ENCODE measurements around the gene SLC2A9.

Gene SLC2A9

DNA sequence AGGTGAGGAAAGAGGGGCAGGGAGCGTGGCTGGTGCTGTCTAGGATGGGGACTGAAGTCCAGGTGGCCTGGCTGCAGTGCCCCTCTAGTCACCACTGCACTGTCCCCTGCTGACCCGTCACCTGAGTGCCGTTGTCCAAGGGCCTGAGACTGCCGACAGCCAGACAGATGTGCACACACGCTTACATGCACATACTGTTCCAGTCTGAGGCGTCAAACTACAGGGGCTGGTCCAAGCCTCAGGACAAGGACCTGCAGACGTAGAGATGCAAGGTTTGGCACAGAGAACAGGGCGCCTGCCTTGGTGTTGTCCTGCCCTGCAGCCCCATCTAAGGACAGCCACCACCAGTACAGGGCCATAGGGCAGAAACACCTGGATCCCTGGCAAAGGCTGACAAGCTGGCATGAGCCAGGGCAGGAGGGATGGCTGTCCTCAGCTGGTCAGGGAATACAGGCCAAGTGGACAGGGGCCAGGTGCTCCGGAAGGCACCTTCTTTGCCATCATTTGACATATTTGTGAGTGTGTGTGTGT, 1.7 kb downstream of the SLC2A9 start:
- no peak for DNase-seq (ENCODE audit: low spot score)

GRCh38 chr4:10018818-10019461, 2.4 kb downstream of the SLC2A9 start:
- DNase-seq (ENCODE audit: low spot score), result no peak

DNA sequence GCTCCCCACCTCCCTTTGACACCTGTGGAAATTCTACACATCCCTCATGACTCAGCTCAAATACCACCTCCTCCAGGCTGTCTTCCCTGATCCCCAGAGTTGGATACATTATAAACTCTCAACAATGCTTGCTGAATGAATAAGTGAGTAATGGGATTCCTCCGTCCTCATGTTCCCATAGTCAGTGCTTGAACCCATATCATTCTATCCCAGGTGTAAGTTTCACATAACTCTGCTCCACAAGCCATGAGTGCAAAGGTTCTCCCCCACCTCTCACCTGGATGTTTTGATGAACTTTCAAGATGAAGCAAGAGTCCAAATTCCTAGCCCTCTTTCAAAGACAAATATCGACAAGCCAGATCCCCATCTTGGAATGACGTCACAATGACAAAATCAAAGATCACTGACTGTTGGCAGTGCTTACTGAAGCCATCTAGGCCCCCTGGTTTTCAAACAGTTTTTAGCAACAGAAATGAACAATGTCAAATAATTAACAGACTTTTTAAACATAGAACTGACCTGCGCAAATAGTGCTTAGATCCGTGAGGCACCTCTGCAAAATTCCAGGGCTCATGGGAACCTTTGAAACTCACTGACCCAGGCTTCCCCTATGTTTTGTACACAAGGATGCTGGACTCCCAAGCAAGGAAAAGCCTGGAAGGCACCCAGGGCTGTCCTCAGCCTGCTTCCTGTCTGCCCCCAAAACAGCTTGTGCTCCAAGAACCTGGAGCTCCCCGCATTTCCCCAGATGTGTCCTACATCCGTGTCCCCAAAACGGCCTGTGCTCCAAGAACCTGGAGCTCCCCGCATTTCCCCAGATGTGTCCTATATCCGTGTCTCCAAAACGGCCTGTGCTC, 4.0 kb downstream of the SLC2A9 start:
- DNase-seq (ENCODE audit: low spot score), result peak; percentile 68

DNA sequence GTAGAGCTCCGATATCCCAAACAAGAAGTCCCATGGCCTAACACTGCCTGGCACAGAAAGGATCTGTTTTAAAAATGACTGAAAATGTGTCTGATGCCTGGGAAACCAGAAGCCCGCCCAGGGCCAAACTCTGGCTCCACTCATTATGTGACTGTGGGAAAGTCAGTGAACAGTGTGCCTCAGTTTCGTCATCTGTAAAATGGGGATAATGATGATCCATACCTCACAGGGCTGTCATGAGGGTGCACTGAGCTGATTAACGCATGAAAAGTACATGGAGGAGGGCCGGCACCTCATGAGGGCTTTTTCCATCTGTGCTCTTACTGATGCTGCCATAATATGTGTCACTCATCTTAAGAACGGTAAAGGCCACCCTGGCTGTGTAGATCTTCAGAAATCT, 5.1 kb downstream of the SLC2A9 start:
- DNase-seq (ENCODE audit: low spot score), result no peak

DNA sequence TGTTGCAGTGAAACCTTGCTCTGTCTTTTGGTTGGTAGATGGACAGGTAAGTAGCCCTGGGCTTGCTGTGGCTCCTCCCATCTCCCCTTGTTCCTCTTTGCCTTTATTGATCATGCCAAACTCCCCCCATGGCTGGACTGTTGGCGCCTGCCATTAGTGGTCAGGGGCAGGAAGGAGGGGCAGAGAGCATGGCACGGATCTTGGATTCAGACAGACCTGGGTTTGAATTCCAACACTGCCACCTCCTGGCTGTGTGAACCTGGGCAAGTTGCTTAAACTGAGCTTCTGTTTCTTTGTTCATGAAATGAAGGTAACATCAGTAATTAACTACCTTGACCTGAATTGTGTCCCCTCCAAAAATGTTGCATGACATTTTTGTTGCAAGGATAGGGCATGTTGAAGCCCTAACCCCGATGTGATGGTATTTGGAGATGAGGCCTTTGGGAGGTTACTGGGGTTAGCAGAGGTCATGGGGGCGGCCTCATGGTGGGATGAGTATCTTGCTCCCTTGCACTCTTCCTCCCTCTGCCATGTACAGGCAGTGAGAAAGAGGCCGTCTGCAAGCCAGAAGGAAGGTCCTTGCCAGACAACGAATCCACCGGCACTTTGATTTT, 6.0 kb downstream of the SLC2A9 start:
- no peak for DNase-seq (ENCODE audit: low spot score)

- peak; percentile 55 for DNase-seq (ENCODE audit: low spot score)
Observed at GRCh38 chr4:10013722-10014121, 7.6 kb downstream of the SLC2A9 start.

- DNase-seq (ENCODE audit: low spot score), result no peak
Observed at GRCh38 chr4:10011885-10012284, 9.4 kb downstream of the SLC2A9 start.

GRCh38 chr4:10011277-10011676, 10.0 kb downstream of the SLC2A9 start:
- no peak for DNase-seq (ENCODE audit: low spot score)

DNA sequence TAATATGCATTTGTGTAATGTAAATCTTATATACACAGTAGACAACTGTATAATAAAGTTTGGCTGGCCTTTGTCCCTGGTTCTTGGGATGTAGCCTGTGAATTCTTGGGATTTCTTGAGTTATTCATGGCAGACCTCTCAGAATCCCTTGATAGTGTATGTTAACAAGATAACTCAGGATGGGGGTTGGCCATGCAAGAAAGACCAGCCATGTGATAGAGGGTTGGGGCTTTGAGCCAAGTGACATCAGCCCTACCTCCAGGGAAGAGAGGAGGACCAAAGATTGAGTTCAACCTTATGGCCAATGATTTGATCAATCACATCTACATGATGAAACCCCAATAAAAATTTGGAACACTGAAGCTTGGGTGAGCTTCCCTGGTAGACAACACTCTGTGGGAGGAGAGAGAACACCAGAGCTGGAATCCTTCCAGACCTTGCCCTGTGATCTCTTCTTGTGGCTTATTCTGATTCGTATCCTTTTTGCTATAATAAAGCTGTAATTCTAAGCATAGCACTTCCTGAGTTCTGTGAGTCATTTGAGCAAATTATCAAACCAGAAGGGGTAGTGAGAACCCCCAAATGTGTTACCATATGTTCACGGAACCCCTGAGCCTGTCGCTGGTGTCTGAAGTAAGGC, 11.3 kb downstream of the SLC2A9 start:
- no peak for DNase-seq (ENCODE audit: low spot score)

- DNase-seq (ENCODE audit: low spot score), result no peak
Observed at GRCh38 chr4:10008609-10009005, 12.7 kb downstream of the SLC2A9 start.

DNA sequence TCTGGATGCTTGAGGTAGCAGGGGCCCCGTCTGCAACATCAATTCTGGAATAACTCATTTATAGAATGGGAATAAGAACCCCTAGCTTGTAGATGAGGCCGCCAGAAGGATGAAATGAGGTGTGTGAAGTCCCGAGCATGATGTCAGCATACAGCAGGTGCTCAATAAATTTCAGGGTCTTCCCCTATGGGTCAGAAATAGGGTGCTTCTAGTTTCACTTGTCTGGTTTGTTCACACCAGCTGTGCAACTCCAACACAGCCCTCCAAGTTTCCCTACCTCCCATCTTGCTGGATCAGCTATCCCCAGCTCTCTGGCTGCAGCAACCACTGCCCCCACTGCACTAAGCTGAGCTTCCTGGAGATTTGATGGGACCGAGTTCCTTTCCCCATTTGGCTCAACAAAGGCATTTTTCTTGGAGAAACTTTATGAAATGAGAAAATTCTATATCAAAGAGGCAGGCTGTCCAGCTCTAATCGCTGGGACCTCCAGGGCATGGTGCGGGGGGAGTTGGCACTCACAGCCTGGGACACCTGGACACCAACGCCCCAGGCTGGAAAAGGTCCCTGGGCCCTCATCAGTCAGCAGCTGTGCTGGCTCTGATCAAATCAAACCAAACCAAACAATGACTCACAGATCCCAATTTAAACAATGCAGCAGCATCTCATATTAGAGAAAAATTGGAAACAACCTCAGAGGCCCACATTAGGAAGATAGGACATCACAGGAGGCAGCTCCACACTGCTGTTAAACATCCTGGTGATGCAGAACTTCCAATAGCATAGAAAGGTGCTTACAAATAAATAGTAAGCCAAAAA, 13.3 kb downstream of the SLC2A9 start:
- no peak for DNase-seq (ENCODE audit: low spot score)

- DNase-seq (ENCODE audit: low spot score), result no peak
Observed at GRCh38 chr4:10007436-10007740, 13.9 kb downstream of the SLC2A9 start.

- DNase-seq (ENCODE audit: low spot score), result no peak
Observed at GRCh38 chr4:10006601-10007435, 14.5 kb downstream of the SLC2A9 start.

GRCh38 chr4:10006231-10006600, 15.1 kb downstream of the SLC2A9 start:
- DNase-seq (ENCODE audit: low spot score), result peak; percentile 48

- DNase-seq (ENCODE audit: low spot score), result no peak
Observed at GRCh38 chr4:10005632-10006031, 15.7 kb downstream of the SLC2A9 start.

DNA sequence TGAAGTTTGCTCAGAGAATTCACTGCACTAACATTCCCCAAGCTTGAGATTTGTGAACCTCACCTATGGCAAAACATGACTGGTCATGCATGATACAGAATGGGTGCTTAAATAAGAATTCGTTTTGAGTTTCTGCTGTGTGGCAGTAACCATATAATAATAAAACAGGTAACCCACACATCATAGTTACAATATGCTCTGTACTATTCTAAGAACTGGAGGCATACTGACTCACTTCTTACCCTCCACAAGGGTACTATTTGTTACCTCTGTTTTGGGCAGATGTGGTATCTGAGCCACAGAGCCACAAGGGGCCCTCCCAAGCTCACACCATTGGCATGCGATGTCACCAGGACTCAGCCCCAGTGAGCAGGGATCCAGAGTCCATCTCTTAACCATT, 17.6 kb downstream of the SLC2A9 start:
- no peak for DNase-seq (ENCODE audit: low spot score)

DNA sequence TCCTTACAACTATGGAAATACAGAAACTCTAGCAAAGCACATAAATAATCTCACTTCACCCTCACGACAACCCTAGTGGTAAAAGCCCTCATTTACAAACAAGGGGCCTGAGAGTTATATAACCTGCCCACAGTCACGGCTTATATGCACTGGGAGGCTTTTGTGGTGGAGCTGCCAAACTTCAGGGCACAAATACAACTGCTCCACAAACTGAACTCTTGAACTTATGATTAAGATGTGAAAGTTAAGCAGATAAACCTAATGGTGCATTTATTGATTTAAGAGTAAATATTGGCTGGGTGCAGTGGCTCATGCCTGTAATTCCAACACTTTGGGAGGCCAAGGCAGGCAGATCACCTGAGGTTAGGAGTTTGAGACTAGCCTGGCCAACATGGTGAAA, 19.0 kb downstream of the SLC2A9 start:
- DNase-seq (ENCODE audit: low spot score), result no peak

DNA sequence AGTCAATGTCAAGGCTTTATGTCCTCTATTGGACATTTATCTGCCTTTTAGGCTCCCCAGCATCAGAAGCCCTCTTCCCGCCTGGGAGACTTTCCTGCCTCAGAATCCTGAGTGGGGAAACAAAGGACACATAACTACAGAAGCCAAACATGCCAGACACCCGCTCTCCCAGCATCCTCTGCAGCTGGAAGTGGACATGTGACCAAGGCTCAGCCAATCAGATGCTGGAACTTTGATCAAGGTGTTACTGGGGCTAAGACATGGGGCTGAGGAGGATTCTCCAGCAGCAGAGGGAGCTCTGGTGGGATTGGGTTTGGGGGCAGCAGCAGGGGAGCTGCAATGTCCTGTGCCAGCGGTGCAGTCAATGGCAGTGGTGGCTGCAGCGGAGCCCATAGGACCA, 19.5 kb downstream of the SLC2A9 start:
- no peak for DNase-seq (ENCODE audit: low spot score)

- no peak for DNase-seq (ENCODE audit: low spot score)
Observed at GRCh38 chr4:9999956-10000561, 21.2 kb downstream of the SLC2A9 start.

DNA sequence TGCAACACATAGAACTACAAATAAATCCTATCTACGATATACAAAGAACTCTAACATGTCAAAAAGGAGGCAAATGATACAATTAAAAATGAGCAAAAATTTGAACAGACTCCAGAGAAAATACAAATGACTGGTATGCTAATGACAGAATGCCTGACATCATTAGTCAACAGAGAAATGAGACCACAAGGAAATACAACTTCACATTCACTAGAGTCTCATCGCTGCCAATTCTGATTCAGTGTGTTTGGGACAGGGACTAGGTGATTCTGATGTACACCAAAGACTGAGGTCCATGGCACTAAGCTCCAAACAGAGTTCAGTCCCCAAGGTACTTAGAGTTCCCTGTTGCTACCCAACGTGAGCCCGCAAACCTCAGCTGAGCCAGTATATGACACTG, 23.4 kb downstream of the SLC2A9 start:
- no peak for DNase-seq (ENCODE audit: low spot score)

Measured in HuH-7.5 (cell line).